Heart right ventricle (tissue), 16 donors: ENCODE results near the gene ST6GALNAC3. TPM values are rescaled to one million over a fixed set of nuclear protein-coding genes. Genes with fewer than 3 reads are reported as not detected.

ENCODE experiments used
- ATAC-seq, 8 donors: fragments of 200-7000 bp; cut with Tn5 transposase; one replicate each; pipeline ENCODE4 v1.9.1; 2020; ENCODE audit warnings: mild to moderate bottlenecking in 8 of 8, moderate library complexity in 8 of 8, moderate number of reproducible peaks in 1 of 8
- DNase-seq, 2 donors: peaks; one replicate each; pipeline ENCODE4 v3.0.0-alpha.2; 2020
- H3K27ac ChIP-seq, 10 donors: fragments of 200-600 bp; sonication (generic) in 2 of 10; one replicate each; pipeline versions ENCODE4 v1.5.0 to v1.8.0; 2020 to 2022; ENCODE audit warnings: mild to moderate bottlenecking in 3 of 10
- H3K27me3 ChIP-seq, 7 donors: fragments of 200-600 bp; one replicate each; pipeline ENCODE4 v1.8.0; 2021 to 2022; ENCODE audit warnings: mild to moderate bottlenecking in 2 of 7
- H3K36me3 ChIP-seq, 9 donors: fragments of 200-600 bp; sonication (generic) in 1 of 9; one replicate each; pipeline versions ENCODE4 v1.5.0 to v1.8.0; 2020 to 2022; ENCODE audit warnings: mild to moderate bottlenecking in 2 of 9
- H3K4me1 ChIP-seq, 9 donors: fragments of 200-600 bp; sonication (generic) in 1 of 9; one replicate each; pipeline versions ENCODE4 v1.5.0 to v1.8.0; 2020 to 2022; ENCODE audit warnings: mild to moderate bottlenecking in 4 of 9
- H3K4me3 ChIP-seq, 10 donors: fragments of 200-600 bp; sonication (generic) in 2 of 10; one replicate each; pipeline versions ENCODE4 v1.5.0 to v1.8.0; 2020 to 2022; ENCODE audit warnings: mild to moderate bottlenecking in 7 of 10, moderate library complexity in 2 of 10
- H3K9me3 ChIP-seq, 11 donors: fragments of 200-600 bp in 10 of 11; sonication (generic) in 2 of 11; one replicate each; pipeline versions ENCODE4 v1.5.0 to v1.8.0; 2013 to 2022; ENCODE audit warnings: mild to moderate bottlenecking in 2 of 11, control low read depth in 1 of 11, moderate library complexity in 1 of 11
- WGBS, 2 donors: extraction: QIAGEN DNeasy Blood & Tissue Kit; methylation state at CpG; one replicate each; pipeline ENCODE4 v1.1.7; 2013; ENCODE audit warnings: inconsistent platforms in 1 of 2; 5-methylcytosine and 5-hydroxymethylcytosine counted together
- intact Hi-C, 10 donors: fragments of 100-400 bp; cut with DNase I; formaldehyde crosslinking; loops; one replicate each; pipeline versions ENCODE4 v1.11.1 to v1.14.2; 2022
- polyA plus RNA-seq, 2 donors: library from polyadenylated mRNA; stranded (reverse); fragments of 200-250 nt; gene quantifications; one replicate each; pipeline ENCODE4 v1.2.3, GENCODE V29; 2013
- total RNA-seq, 10 donors: library from RNA; stranded (reverse); fragmentation: NEBNext Ultra II Directional in 3 of 10; extraction: Animal tissue kit (Norgen Biotek cat#: 25700) in 3 of 10; gene quantifications; one replicate each; pipeline versions ENCODE4 v1.2.1 to v1.2.4, GENCODE V29; 2021 to 2023
- TF ChIP-seq, protein P1 (sequence below), 9 donors: fragments of 200-600 bp; sonication (generic) in 2 of 9; IDR thresholded peaks; one replicate each; pipeline versions ENCODE4 v1.5.0 to v1.8.0; 2021 to 2022; ENCODE audit warnings: antibody characterized with exemption in 9 of 9, mild to moderate bottlenecking in 5 of 9, moderate library complexity in 1 of 9
- donor health status: Arrhythmogenic right ventricular cardiomyopathy.
- donor health status: ischemic (EF 13 %, LVEDD 7.1; RV severe dilation, severe dysfunction).
- donor health status: healthy with polysubstance abuse.
- donor health status: DM: no; HTN: yes; CAD: no.
- donor health status: DM: no; HTN: no; CAD: no.
- donor health status: ischemic (EF 25% LVEDD 6.9; RV normal size, moderate dysfunction).
- donor health status: ischemic (EF 25% LVEDD 5.7; RV mildly dilated, moderate dysfunction).
- donor health status: healthy.
- donor health status: DM: yes; HTN: yes; CAD: no.
- donor health status: Ischemic cardiomyopathy.
- donor health status: ischemic (EF 35%, LVEDD 5.7; RV mildly dilated, moderate dysfunction).
- donor health status: nonischemic (EF 11% LVEDD 7.7; RV severe dilation, severe dysfunction).
- donor health status: DM: yes; HTN: yes; CAD: no.
- donor health status: PGD.
- donor health status: ischemic (EF 29% LVEDD 5.4; RV normal size, mild dysfunction).
- donor health status: nonischemic (EF 23%, LVEDD 6.1; RV moderate dilation, normal function).

ST6GALNAC3 gene
- total and polyA plus RNA-seq, 12 donors = 2.8 to 10.3 (median 4.8) TPM

DNA sequence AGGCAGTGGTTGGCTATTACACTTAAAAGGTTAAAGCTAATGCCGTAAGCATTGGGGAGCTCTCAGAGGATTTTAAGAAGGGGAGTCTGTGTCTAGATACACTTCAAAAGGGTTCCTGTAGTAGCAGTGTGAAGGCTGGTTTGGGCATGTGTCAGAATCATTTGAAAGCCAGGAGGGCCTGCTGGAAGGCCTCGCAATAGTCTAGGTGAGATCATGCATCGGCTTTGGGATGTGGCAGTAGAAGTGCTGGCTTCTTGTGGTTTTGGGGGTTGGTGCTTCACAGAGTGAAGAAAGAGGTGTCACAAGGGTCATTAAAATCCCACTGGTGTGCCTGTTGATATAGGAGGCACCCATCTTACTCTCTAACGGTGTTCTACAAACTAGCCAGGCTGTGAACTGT lies 85.7 kb downstream of the ST6GALNAC3 start:
- DNase-seq (no peak), ATAC-seq (no peak)
- Histone ChIP-seq H3K9me3 (no peaks in the 10 kb centered on the region), H3K27me3 (no peaks in the 10 kb centered on the region), H3K4me1 (peaks cover 0 to 2% (median 0%) of the 10 kb centered on the region in 9 donors), H3K36me3 (no peaks in the 10 kb centered on the region), H3K4me3 (no peak overlapping the region), H3K27ac (no peak overlapping the region)
- TF ChIP-seq, protein P1, sequence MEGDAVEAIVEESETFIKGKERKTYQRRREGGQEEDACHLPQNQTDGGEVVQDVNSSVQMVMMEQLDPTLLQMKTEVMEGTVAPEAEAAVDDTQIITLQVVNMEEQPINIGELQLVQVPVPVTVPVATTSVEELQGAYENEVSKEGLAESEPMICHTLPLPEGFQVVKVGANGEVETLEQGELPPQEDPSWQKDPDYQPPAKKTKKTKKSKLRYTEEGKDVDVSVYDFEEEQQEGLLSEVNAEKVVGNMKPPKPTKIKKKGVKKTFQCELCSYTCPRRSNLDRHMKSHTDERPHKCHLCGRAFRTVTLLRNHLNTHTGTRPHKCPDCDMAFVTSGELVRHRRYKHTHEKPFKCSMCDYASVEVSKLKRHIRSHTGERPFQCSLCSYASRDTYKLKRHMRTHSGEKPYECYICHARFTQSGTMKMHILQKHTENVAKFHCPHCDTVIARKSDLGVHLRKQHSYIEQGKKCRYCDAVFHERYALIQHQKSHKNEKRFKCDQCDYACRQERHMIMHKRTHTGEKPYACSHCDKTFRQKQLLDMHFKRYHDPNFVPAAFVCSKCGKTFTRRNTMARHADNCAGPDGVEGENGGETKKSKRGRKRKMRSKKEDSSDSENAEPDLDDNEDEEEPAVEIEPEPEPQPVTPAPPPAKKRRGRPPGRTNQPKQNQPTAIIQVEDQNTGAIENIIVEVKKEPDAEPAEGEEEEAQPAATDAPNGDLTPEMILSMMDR (IDR thresholded peaks at IDR 0.05) = no peak
- intact Hi-C loops = loop anchor here in 1 of 10 donors (5.0 kb wide), 1 partner anchor 688 kb away; no protein-coding TSS in a partner anchor
- WGBS, 2 donors = 90 to 92% methylated on average over 4 of the region's 4 CpGs

DNA sequence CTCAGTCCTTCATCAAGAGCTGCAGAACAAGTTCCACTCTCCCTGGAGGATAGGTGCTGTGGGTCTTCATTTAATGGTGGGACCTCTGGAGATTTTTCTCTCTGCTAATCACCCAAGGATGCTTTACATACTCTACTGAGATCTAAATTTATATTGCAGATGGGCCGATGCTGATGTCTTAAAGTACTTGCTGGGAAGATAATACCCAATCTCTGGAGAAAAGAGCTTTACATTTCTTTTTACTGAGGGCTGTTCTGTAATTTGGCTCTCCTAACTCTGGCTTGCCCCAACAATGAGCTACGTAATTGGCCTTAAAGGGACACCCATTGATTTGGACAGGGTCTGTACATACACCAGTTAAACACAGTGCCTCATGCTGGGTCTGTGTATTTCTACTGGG lies 86.9 kb downstream of the ST6GALNAC3 start:
- Histone ChIP-seq H3K27me3 (no peaks in the 10 kb centered on the region), H3K36me3 (no peaks in the 10 kb centered on the region), H3K4me3 (no peak overlapping the region), H3K9me3 (no peaks in the 10 kb centered on the region), H3K27ac (no peak overlapping the region), H3K4me1 (no peaks in the 10 kb centered on the region)
- TF ChIP-seq, protein P1 (IDR thresholded peaks at IDR 0.05) = no peak
- 72 to 78% methylated on average over 2 of the region's 2 CpGs for WGBS, 2 donors
- ATAC-seq (no peak), DNase-seq (no peak)
- intact Hi-C loops = loop anchor here in 1 of 10 donors (5.0 kb wide), 1 partner anchor 689 kb away; no protein-coding TSS in a partner anchor

DNA sequence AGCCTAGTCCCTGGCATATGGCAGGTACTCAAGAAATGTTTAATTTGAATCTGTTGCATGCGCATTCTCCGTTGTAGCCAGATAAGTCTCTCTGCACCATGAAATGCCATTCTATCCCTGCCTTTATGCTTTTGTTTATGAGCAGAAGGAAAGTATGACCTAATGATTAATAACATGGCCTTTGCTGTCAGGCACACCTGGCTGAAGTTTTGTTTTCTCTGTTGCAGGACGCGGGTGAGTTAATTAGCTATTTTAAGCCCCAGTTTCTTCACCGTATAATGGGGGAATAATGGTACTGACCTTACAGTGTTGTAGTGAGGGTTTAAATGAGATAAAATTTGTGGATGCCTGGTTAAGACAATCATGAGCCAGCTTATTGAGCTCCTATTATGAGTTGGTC lies 87.7 kb downstream of the ST6GALNAC3 start:
- Histone ChIP-seq H3K36me3 (no peaks in the 10 kb centered on the region), H3K27me3 (no peaks in the 10 kb centered on the region), H3K4me3 (no peak overlapping the region), H3K27ac (no peak overlapping the region), H3K9me3 (peaks cover 0 to 2% (median 0%) of the 10 kb centered on the region in 11 donors), H3K4me1 (no peaks in the 10 kb centered on the region)
- ATAC-seq (no peak), DNase-seq (no peak)
- 93 to 95% methylated on average over 5 of the region's 5 CpGs for WGBS, 2 donors
- TF ChIP-seq, protein P1 (IDR thresholded peaks at IDR 0.05) = no peak
- intact Hi-C loops = loop anchor here in 1 of 10 donors (5.0 kb wide), 1 partner anchor 690 kb away; no protein-coding TSS in a partner anchor

DNA sequence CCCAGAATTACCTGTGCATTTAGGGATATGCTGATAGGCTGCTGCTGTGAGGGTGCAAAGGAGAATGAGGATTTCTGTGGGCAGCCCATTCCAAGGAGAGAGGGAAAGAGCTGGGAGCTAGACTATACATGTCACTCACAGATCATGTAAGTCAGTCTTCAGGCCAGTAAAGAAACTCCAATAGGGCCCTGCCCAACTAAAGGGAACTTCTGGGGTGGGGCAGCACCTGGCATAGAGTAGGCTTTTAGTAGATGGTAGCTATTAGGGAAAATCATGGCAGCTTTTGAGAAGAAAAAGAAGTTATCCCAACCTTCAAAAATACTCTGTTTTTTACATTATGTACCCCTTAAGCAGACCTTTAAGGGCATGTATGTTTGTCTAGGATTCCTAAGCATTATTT lies 89.6 kb downstream of the ST6GALNAC3 start:
- no peaks in the 10 kb centered on the region for H3K4me1 ChIP-seq
- intact Hi-C loops = loop anchor here in 1 of 10 donors (5.0 kb wide), 1 partner anchor 692 kb away; no protein-coding TSS in a partner anchor
- no peak overlapping the region for H3K27ac ChIP-seq
- no peak overlapping the region for H3K4me3 ChIP-seq
- H3K9me3 ChIP-seq = peaks cover 0 to 19% (median 0%) of the 10 kb centered on the region in 11 donors
- TF ChIP-seq, protein P1 (IDR thresholded peaks at IDR 0.05) = no peak
- no peak for DNase-seq
- no peaks in the 10 kb centered on the region for H3K27me3 ChIP-seq
- ATAC-seq = no peak
- H3K36me3 ChIP-seq = no peaks in the 10 kb centered on the region
